Measurements from ENCODE around the gene INCA1. TPM values are rescaled to one million over a fixed set of nuclear protein-coding genes. Genes with fewer than 3 reads are reported as not detected.
A peak's percentile ranks its signal among the peaks of the same experiment; 100 is the strongest.

The INCA1 gene
- total and polyA plus RNA-seq, 2 of the 13 experiments (the other 11 are each of a cell fraction or from before 2014, with no cell fraction given), result 0.93 to 2.6 TPM

GRCh38 chr17:4939796-4940554 is 57.3 kb downstream of the INCA1 start, which contains the start of the genes RNF167 and SLC25A11 (continued):
- no peak for TF ChIP-seq FUBP1 (CRISPR knock-in tag; IDR thresholded peaks at IDR 0.05; ENCODE audit: borderline replicate concordance)
- 0 out of 2 replicates have a peak, but pooled peaks have one; percentile 11 for TF ChIP-seq TOPORS (CRISPR knock-in tag; IDR thresholded peaks at IDR 0.05)
- no peak for TF ChIP-seq ZFP1 (CRISPR knock-in tag; IDR thresholded peaks at IDR 0.05)
- TF ChIP-seq NFIB (CRISPR knock-in tag; IDR thresholded peaks at IDR 0.05; ENCODE audit: borderline replicate concordance), result no peak
- peak; percentile 61; the same call in 1 of the 2 replicates for TF ChIP-seq ZFP90 (CRISPR knock-in tag; IDR thresholded peaks at IDR 0.05; ENCODE audit: borderline replicate concordance)
- TF ChIP-seq SIN3A (IDR thresholded peaks at IDR 0.05; ENCODE audit: borderline replicate concordance, low read depth, low read length), result peak; percentile 82; the same call in 1 of the 2 replicates
- no peak for TF ChIP-seq DMTF1 (CRISPR knock-in tag; IDR thresholded peaks at IDR 0.05)
- TF ChIP-seq HDAC2 (CRISPR knock-in tag; IDR thresholded peaks at IDR 0.05), result no peak
- TF ChIP-seq HDAC6 (IDR thresholded peaks at IDR 0.05; ENCODE audit: low read depth, low read length), result no peak
- TF ChIP-seq ZNF362 (CRISPR knock-in tag; IDR thresholded peaks at IDR 0.05; ENCODE audit: borderline replicate concordance), result no peak
- peak; percentile 37; the same call in 1 of the 2 replicates for TF ChIP-seq ARID3A (IDR thresholded peaks at IDR 0.05; ENCODE audit: low read depth, low read length)
- peak; percentile 82 for TF ChIP-seq SP4 (CRISPR knock-in tag; IDR thresholded peaks at IDR 0.05)
- no peak for TF ChIP-seq GABPA (IDR thresholded peaks at IDR 0.05; ENCODE audit: low read depth, low read length)
- TF ChIP-seq GABPA (CRISPR knock-in tag; IDR thresholded peaks at IDR 0.05; ENCODE audit: low read depth), result no peak; the same call in none of the 2 replicates
- no peak for TF ChIP-seq GATA4 (IDR thresholded peaks at IDR 0.05; ENCODE audit: borderline replicate concordance, low read depth)
- TF ChIP-seq CAMTA2 (CRISPR knock-in tag; IDR thresholded peaks at IDR 0.05; ENCODE audit: borderline replicate concordance), result no peak
- no peak for TF ChIP-seq ZNF205 (CRISPR knock-in tag; IDR thresholded peaks at IDR 0.05)
- no peak for TF ChIP-seq DMAP1 (CRISPR knock-in tag; IDR thresholded peaks at IDR 0.05)
- peak; percentile 64; the same call in 1 of the 2 replicates for TF ChIP-seq RFXAP (CRISPR knock-in tag; IDR thresholded peaks at IDR 0.05; ENCODE audit: borderline replicate concordance)
- peak in 1 of 2 experiments; percentile 70; a peak in 2 of 4 replicates for TF ChIP-seq KLF16 (CRISPR knock-in tag; IDR thresholded peaks at IDR 0.05)
- TF ChIP-seq ZNF740 (CRISPR knock-in tag; IDR thresholded peaks at IDR 0.05), result no peak; the same call in 1 of the 2 replicates
- no peak for TF ChIP-seq HMG20B (CRISPR knock-in tag; conservative IDR thresholded peaks at IDR 0.05)
- no peak for TF ChIP-seq SRSF4 (IDR thresholded peaks at IDR 0.05; ENCODE audit: low read depth, low read length, poor library complexity, severe bottlenecking)

All from HepG2 (cell line).